GM18508 (cell line): Measurements from ENCODE around the gene B3GAT1.

Experiments
- ATAC-seq: cut with Tn5 transposase; IDR thresholded peaks from one replicate; pipeline ENCODE4 v1.9.1; 2021; ENCODE audit warnings: moderate number of reproducible peaks; ENCODE audit not compliant: insufficient read depth, unreplicated experiment

The B3GAT1 gene

DNA sequence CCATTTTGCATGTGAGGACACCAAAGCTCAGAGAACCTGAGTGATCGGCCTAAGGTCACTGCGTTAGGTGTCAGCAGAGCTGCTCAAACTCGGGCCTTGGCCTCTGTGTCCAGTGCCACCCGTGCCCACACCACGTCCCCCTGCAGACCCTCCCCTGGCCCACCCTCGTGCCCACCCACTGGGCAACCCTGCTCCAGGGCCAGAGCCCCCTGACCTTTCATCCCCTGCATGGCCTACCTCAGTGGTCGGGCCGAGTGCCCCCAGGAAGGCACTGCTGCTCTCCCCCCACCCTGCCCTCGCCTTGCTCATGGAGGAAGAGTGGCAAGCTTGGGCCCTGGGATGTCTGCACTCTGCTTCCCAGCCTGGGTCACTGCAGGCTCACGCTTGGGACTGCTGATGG is 17.7 kb downstream of the B3GAT1 start:
- no peak for ATAC-seq

DNA sequence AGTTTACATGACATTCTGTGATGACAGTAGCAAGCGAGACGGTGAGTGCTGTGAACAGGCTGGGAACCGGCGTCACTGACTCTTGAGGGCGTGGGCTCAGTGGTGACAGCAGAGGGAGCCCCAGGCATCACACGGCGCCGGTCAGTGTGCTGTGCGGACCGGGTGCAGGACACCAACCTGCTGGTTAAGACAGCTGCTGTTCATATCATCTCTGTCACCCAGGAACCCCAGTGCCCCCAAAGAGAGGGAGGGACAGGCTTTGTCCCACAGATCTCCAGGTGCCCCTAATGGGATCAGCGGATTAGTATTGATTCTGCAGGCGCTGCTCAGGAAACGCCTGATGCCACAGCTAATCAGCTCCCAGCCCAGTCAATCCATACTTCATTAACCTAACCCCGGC is 18.4 kb downstream of the B3GAT1 start:
- ATAC-seq = no peak

DNA sequence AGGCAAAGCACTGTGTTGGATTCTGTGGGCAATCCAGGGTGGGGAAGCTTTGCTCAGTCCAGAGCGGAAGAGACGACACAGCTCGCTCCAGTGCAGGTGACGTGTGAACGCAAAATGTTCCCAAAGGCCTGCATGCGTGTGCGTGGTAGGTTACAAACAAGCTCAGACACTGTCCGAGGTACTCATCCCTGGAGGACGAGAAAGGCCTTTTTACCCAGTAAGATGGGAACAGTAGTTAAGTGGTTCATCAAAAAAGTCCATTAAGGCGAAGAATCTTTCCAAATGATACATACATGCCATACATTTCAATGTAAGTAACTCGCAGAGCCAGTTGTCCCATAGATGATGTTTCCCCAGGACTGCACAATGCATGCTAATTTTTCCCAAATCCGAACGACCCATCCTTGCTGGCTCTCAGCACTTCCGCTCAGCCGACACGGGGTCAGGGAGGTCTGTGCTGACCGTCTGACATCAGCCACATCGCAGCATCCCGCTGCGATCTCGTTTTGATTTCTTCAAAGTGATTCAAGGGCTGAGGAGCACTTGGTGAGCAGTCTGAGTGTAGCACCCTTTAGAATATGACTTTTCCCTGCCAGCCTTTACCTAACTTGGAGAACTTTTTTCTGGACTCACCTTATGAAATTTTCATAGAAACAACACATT is 19.0 kb downstream of the B3GAT1 start:
- ATAC-seq = no peak

DNA sequence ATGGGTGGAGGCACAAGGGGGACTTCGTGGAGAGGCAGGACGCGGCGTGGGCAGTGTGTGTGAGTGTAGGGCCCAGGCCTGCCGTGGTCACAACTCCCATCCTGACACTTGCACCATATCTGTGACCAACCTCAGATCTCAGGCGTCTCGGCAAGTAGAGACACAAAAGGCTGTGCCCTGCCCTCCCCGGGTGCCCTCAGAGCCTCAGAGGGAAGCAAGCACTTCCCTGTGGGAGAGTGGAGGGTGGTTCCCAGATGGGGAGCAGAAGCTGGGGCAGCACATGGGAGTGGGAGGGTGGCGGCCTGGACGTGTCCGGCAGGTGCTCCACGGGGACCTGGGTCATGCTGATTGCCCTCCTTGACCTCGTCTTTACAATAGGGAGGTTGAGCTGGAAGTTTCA is 20.4 kb downstream of the B3GAT1 start:
- no peak for ATAC-seq

GRCh38 chr11:134390706-134391569 is 21.1 kb downstream of the B3GAT1 start:
- ATAC-seq = no peak

DNA sequence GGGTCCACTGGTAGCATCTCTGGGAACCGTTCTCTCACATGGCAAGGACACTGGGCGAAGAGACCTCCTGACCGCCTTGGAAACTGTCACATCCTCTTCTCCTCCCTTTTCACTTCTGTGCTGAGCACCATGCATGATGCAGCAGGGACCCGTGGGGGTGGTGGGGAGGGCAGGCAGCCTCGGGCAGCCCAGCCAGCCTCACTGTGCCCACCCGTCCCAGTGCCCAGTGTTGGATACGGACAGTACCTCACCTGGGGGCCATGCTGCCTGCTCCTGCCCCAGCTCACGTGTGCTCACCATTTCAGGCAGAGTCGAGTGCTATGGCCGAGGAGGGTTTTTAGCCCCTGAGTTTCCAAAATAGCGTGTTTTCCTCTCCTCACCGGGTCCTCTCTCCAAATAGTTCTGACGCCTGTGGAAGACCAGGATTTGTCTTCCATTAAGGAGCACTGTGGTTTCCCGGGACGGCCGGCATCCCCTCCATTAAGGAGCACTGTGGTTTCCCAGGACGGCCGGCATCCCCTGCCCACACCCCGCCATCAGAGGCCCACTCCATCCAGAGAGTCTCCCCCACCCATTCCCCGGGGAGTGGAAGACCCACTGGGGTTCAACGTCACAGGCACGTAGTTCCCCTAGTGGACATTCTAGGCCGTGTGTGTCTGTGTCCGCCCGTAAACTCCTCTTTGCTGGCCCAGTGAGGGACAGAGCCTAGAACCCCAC is 22.4 kb downstream of the B3GAT1 start:
- ATAC-seq = no peak

GRCh38 chr11:134388590-134388989 is 23.5 kb downstream of the B3GAT1 start:
- ATAC-seq = no peak

- no peak for ATAC-seq
Observed at GRCh38 chr11:134387501-134387900, 24.5 kb downstream of the B3GAT1 start.

DNA sequence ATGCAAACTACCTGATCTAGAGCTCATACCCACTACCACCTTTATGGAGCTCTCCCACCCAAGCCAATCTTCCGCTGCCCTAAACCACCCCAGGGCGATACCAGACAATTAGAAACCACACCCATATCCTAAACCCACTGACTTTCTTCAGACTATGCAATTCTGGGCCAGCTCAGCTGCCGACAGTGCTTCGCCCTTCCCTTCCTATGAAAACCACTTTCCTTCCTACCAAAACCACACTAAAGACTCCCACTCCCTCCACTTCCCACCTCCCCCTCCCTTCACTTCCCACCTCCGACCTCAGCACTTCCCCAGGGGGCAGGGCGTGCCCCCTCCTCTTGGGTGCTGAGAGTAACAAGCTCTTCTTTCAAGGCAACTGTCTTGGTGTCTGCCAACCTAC is 25.1 kb downstream of the B3GAT1 start:
- ATAC-seq = no peak

DNA sequence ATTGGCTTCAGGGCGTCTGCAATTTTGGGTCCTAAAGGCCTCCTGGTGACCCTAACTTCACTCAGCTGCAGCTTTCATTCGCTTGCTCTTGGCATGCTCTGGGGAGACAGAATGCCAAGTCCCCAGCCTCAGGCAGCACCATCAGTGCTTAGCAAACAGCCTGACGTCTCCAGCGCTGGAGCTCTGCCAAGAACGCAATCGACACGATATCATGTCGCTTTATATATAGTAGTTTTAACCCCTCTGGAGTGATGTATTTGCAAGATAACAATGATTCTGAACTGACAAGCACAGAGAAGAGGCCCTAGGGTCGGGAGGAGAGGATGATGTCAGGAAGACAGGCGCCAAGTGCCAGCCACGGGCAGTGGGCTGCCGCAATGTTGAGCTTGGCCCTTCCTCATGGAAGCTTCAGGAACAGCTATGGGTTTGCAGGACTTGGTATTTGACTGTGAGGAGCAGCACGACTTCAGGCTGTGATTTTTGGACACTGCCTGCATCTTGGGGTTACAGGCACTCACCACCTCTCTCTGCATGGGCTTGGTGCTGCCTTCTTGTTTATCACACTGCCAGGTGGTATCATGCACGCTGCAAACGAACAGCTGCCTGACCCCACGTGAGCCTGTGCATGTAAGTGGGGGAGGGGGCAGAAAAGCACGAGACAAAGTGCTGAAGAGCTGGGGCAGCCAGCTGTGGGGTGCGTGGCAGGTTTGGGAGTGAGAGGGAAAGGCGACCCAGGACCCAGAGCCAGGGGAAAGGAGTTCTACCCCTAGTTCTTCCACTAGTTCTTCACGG is 26.1 kb downstream of the B3GAT1 start:
- no peak for ATAC-seq

DNA sequence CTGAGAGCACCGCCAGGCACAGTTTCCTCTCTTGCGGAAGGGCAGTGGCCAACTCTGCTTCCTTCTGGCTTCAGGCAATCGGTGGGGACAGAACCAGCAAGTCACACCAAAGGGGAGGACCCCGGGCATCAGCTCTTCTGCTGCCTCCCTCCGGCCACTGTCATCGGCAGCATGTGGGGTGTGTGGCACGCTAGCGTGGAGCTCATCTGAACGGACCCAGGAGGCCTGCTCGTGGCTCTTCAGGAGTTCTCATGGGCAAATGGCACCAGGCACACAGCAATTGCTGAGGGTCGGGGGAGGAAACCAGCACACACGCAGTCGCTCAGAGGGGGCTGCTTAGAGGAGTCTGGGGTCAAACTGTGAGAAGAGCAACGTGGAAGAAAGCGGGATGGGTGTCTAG is 26.9 kb downstream of the B3GAT1 start:
- no peak for ATAC-seq

DNA sequence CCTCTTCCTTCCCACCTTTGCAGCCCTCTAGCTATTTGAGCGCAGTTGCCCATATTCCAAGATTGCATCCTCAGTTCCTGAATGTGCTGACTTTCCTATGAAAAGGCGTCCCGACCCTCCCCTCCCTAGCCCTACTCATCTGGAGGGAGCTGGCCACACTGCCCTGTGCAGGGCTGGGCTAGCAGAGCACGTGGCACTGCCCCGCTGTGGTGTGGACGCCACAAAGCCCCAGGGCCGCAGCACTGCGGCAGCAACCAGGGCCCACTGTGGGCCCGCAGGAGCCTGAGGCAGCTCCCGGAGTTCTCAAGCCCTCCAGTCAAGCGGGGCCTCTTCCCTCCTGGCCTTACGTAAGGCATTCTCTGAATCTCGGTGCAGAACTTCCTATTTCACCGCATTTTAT is 27.6 kb downstream of the B3GAT1 start:
- no peak for ATAC-seq

DNA sequence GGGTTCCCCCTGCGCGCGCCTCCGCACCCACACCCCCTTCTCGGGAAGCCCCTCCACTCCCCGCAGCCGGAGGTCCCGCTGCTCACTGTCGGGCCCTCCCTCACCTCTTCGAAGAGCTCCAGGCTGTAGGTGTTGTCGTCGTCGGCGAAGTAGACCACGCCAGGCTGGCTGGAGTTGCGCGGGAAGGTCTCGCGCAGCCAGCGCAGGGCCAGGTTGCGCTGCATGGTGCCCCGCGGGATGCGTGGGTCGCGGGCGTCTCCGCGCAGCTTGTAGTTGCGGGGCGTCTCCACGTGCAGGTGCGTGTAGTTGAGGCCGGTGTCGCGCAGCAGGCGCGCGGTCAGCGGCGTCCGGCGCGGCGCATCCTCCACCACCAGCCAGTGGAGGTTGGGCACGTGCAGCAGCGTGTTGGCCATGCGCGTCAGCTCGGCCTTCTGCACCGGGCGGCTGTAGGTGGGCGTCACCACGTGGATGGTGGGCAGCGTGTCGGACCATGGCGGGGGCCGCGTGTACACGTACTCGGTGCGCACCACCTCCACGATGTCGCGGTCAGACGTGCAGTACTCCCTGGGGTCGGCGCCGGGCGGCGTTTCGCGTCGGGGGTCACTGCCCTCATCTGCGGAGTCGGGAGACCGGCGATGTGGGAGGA is 28.3 kb downstream of the B3GAT1 start:
- no peak for ATAC-seq

DNA sequence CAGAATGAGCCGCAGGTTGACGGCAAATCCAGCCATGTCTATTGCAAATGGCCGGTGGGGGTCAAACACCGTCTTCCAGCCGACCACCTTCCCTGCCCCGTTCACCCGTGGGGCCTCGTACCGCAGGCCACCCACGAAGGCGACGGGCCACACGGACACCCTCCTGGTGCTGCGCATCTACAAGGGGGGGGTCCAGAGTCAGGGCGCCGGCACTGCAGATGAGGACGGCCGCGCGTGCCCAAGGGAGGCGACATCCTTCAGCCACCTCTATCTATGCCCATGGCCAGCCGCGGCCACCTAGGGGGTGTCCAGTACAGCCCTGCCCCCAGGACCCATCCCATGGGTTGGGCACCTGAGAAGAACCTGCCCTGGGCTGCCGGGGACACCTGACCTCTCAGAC is 29.2 kb downstream of the B3GAT1 start:
- no peak for ATAC-seq

DNA sequence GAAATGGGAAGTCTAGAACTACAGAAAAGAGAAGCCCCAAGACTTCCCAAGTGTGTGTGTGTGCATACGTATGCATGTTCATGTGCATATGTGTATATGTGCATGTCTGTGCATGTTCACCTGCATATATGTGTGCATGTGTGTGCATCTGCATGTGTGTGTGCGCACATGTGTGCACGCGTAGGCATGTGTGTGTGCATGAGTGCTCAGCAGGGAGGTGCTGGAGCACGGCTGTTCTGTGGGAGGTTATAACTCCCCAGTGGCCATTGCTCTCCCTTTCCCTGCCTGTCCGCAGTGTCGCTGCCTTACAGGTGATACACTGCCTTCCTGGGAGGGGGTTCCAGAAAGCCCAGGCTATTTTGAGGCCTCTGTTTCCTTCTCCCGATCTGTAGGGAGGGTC is 29.8 kb downstream of the B3GAT1 start:
- no peak for ATAC-seq

DNA sequence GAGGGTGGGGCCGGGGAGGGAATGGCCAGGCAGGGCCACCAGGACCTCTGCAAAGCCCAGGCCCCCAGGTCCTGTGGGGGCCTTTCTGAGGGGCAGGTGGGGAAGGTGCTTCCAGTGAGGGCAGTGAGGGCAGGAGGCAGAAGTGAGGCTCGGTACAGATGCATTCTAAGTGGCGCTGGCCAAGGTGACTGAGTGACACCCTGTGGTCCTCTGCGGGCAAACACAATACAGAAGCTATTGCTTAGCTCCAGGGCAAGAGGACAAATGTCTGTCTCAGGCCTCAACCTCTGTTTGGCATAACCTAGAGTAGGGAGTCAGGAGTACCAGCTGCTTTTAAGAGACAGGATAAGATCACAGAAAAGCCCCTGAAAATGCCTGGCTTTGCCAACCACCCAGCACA is 31.3 kb downstream of the B3GAT1 start:
- ATAC-seq = no peak

DNA sequence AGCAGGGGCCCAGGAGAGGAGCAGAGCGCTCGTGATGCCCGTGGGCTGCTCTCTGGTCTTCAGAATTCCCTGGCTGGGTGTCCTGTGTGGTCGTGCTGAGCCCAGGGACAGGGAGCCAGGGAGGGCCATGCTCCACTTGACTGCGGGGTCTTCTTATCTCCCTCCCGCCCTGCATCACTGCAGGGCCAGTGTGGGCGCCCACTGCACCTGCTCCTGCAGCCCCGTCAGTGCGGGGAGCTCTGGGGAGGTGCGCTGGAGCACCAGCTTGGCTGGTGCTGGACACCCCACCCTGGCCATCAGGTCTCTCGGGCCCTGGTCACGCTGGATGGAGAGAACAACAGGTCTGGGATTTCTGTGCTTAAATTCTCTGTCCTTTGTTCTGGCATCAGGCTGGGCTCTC is 31.8 kb downstream of the B3GAT1 start:
- ATAC-seq = no peak

- no peak for ATAC-seq
Observed at GRCh38 chr11:134379241-134379640, 32.8 kb downstream of the B3GAT1 start.

- ATAC-seq = no peak
Observed at GRCh38 chr11:134377876-134378275, 34.2 kb downstream of the B3GAT1 start.
